K562 (cell line): Measurements from ENCODE around the gene AK4. TPM values are rescaled to one million over a fixed set of nuclear protein-coding genes. Genes with fewer than 3 reads are reported as not detected.

Experiments
- ATAC-seq: fragments of 200-7000 bp; cut with Tn5 transposase; 3 replicates; pipeline ENCODE4 v1.9.1; 2020; ENCODE audit warnings: moderate library complexity
- BruUV-seq: library from RNA; stranded (reverse); fragments of 400-500 nt; replicated peaks from 2 replicates; lab custom pipeline; 2021; lab: Mats Ljungman, UMichigan
- CTCF ChIA-PET: fragments of 300-600 bp; formaldehyde crosslinking; extraction: SDS; loops from one replicate; lab custom pipeline; 2021; ENCODE audit warnings: low intra/inter-chr PET ratio; lab: Yijun Ruan, JAX
- POLR2A ChIA-PET: fragments of 300-600, 350-650 bp; sonication (Branson Sonifier 250); formaldehyde crosslinking; extraction: SDS; loops from one replicate; lab custom pipeline; 2021; ENCODE audit warnings: antibody characterized with exemption, inconsistent platforms; lab: Yijun Ruan, JAX
- DNase-seq, 4 experiments: peaks; one replicate each; pipeline versions ENCODE4 v3.0.0 to v3.0.0-alpha.2; 2011 to 2018; ENCODE audit warnings: low spot score in 3 of 4, mixed read lengths in 3 of 4; ENCODE audit errors: extremely low read depth in 1 of 4
- FAIRE-seq: peaks from 2 replicates; lab custom pipeline; 2011; peaks lifted over from hg19 to GRCh38; lab: Jason Lieb, UNC
- H2AFZ ChIP-seq: 2 replicates; pipeline ENCODE4 v1.6.0; 2011; ENCODE audit warnings: low read depth, low read length, control low read depth, inconsistent platforms
- H3K27ac ChIP-seq: fragments of 200-600 bp; 3 replicates; pipeline ENCODE4 v1.8.0; 2011; ENCODE audit warnings: low read depth, mild to moderate bottlenecking, control low read depth, inconsistent platforms, low read length, moderate library complexity, mixed read lengths; ENCODE audit errors: extremely low read depth
- H3K27me3 ChIP-seq, 2 experiments: fragments of 300-600 bp in 1 of 2; 2 replicates in 1 of 2; 3 replicates in 1 of 2; pipeline versions ENCODE4 v1.6.0 to v1.8.0; 2011; ENCODE audit warnings: inconsistent platforms in 2 of 2, low read length in 2 of 2, mild to moderate bottlenecking in 1 of 2, mixed read lengths in 1 of 2, moderate library complexity in 1 of 2; ENCODE audit not compliant: control insufficient read depth in 2 of 2, insufficient read depth in 2 of 2
- H3K36me3 ChIP-seq: fragments of 300-600 bp; 3 replicates; pipeline ENCODE4 v1.8.0; 2011; ENCODE audit warnings: mild to moderate bottlenecking, low read length, inconsistent platforms; ENCODE audit not compliant: control insufficient read depth, insufficient read depth
- H3K4me1 ChIP-seq, 2 experiments: fragments of 200-600 bp in 1 of 2; replicated peaks in 1 of 2; 2 replicates in 1 of 2; 3 replicates in 1 of 2; pipeline versions ENCODE4 v1.5.1 to v1.8.0; 2011; ENCODE audit warnings: inconsistent platforms in 2 of 2, low read length in 2 of 2, mild to moderate bottlenecking in 1 of 2, mixed read lengths in 1 of 2, moderate library complexity in 1 of 2; ENCODE audit not compliant: control insufficient read depth in 2 of 2, insufficient read depth in 2 of 2
- H3K4me2 ChIP-seq: 2 replicates; pipeline ENCODE4 v1.6.1; 2011; ENCODE audit warnings: low read length, control low read depth, inconsistent platforms, mixed read lengths; ENCODE audit not compliant: insufficient read depth
- H3K4me3 ChIP-seq: fragments of 200-600 bp; sonication (generic), shearing (Covaris generic); 2 replicates; pipeline ENCODE4 v1.5.1; 2016; ENCODE audit warnings: control low read depth, inconsistent platforms
- H3K79me2 ChIP-seq: fragments of 200-600 bp; 3 replicates; pipeline ENCODE4 v1.8.0; 2011; ENCODE audit warnings: low read length, inconsistent platforms; ENCODE audit not compliant: control insufficient read depth, insufficient read depth
- H3K9ac ChIP-seq, 2 experiments: 2 replicates each; pipeline versions ENCODE4 v1.6.0 to v1.6.1; 2011; ENCODE audit warnings: low read depth in 2 of 2, low read length in 2 of 2, control low read depth in 1 of 2, inconsistent platforms in 1 of 2, mild to moderate bottlenecking in 1 of 2, mixed read lengths in 1 of 2; ENCODE audit not compliant: insufficient read depth in 1 of 2
- H3K9me1 ChIP-seq: one replicate; pipeline ENCODE4 v1.6.0; 2011; ENCODE audit warnings: inconsistent platforms, mild to moderate bottlenecking, low read length, moderate library complexity; ENCODE audit not compliant: control insufficient read depth, insufficient read depth
- H3K9me3 ChIP-seq: replicated peaks from 2 replicates; pipeline ENCODE4 v1.5.1; 2011; ENCODE audit warnings: low read depth, low read length, inconsistent platforms; ENCODE audit not compliant: control insufficient read depth, insufficient read depth
- H4K20me1 ChIP-seq: replicated peaks from 2 replicates; pipeline ENCODE4 v1.6.1; 2011; ENCODE audit warnings: low read length, inconsistent platforms, mixed read lengths; ENCODE audit not compliant: control insufficient read depth, insufficient read depth
- FOSL1 ChIP-seq: fragments of 200-800 bp; sonication (Bioruptor generic); conservative IDR thresholded peaks from 2 replicates; pipeline ENCODE4 v1.6.1; 2016; ENCODE audit warnings: missing genetic modification characterization, missing compliant biosample characterization
- KDM1A ChIP-seq, 2 experiments: fragments of 450-650 bp; IDR thresholded peaks; 2 replicates each; pipeline ENCODE4 v1.6.1; 2016; ENCODE audit warnings: mild to moderate bottlenecking in 2 of 2
- RAD21 ChIP-seq, 2 experiments: fragments of 250-450 bp in 1 of 2; fragments of 450-650 bp in 1 of 2; sonication (Bioruptor Pico) in 1 of 2; formaldehyde crosslinking in 1 of 2; IDR thresholded peaks in 1 of 2; conservative IDR thresholded peaks in 1 of 2; 2 replicates each; pipeline versions ENCODE4 v1.4.0 to v1.8.0; 2020 to 2022; ENCODE audit warnings: mild to moderate bottlenecking in 2 of 2, moderate library complexity in 1 of 2
- SNRNP70 ChIP-seq: fragments of 200-400 bp; formaldehyde crosslinking; optimal IDR thresholded peaks from 2 replicates; pipeline ENCODE3; 2017; ENCODE audit warnings: low read depth, low read length
- TCF7 ChIP-seq: sonication (generic); IDR thresholded peaks from 2 replicates; pipeline ENCODE4 v1.6.1; 2016; ENCODE audit warnings: antibody characterized with exemption, borderline replicate concordance
- TCFL5 ChIP-seq: fragments of 250-450 bp; sonication (Bioruptor Pico); conservative IDR thresholded peaks from 2 replicates; pipeline ENCODE4 v1.6.1; 2021; ENCODE audit warnings: mild to moderate bottlenecking, moderate library complexity, matching md5 sums
- UBTF ChIP-seq, 2 experiments: IDR thresholded peaks; 2 replicates each; pipeline ENCODE4 v1.6.1; 2012; ENCODE audit warnings: improper control_type of control experiment in 2 of 2, low read depth in 2 of 2, low read length in 2 of 2, borderline replicate concordance in 1 of 2
- ZBED1 ChIP-seq: IDR thresholded peaks from 2 replicates; pipeline ENCODE4 v1.6.1; 2014
- WGBS: fragments of 100-300 bp; shearing (Covaris generic); methylation state at CpG from one replicate; pipeline ENCODE4 v1.1.6; 2016; ENCODE audit warnings: low coverage, mixed read lengths; ENCODE audit not compliant: insufficient coverage; ENCODE audit errors: missing lambda C conversion rate; 5-methylcytosine and 5-hydroxymethylcytosine counted together
- in situ Hi-C: fragments of 300-500 bp; cut with MboI; formaldehyde crosslinking; loops from 4 replicates; pipeline ENCODE4 v1.15.0; 2018; ENCODE audit warnings: inconsistent platforms, mixed read lengths
- intact Hi-C: fragments of 100-400 bp; cut with micrococcal nuclease; formaldehyde crosslinking; loops from 2 replicates; pipeline ENCODE4 v1.14.2; 2022
- polyA plus RNA-seq, 8 experiments: library from polyadenylated mRNA; depleted of rRNA in 4 of 8; stranded (reverse) in 5 of 8; unstranded in 3 of 8; fragments of >200 nt; fragmentation: Nextera tagmentation in 2 of 8; fragmentation: Illumina TruSeq in 1 of 8; extraction: Ambion mirVana in 2 of 8; extraction: Trizol in 1 of 8; gene quantifications; 2 replicates each; pipeline versions ENCODE4 v1.2.1 to v1.2.3, GENCODE V29; 2011 to 2014; ENCODE audit warnings: inconsistent platforms in 1 of 8, missing spikeins in 1 of 8
- total RNA-seq, 7 experiments: library from RNA; depleted of rRNA in 6 of 7; stranded (reverse); fragments of >200 nt in 6 of 7; fragmentation: Illumina TruSeq in 2 of 7; extraction: Trizol in 2 of 7; gene quantifications; 2 replicates each; pipeline versions ENCODE4 v1.2.1 to v1.2.3, GENCODE V29; 2011 to 2021; ENCODE audit warnings: low replicate concordance in 1 of 7
- TF ChIP-seq, protein P1 (sequence below): fragments of 250-450 bp; sonication (Bioruptor Pico); IDR thresholded peaks from 2 replicates; pipeline ENCODE4 v1.5.0; 2020; ENCODE audit warnings: mild to moderate bottlenecking, borderline replicate concordance
- TF ChIP-seq, protein P2 (sequence below): sonication (generic); formaldehyde crosslinking; IDR thresholded peaks from 2 replicates; pipeline ENCODE4 v1.8.1; 2023; ENCODE audit warnings: mild to moderate bottlenecking, missing genetic modification reagents

AK4 gene
- total and polyA plus RNA-seq, 9 of the 15 experiments (the other 6 are each of a cell fraction or from before 2014, with no cell fraction given), result 10.4 to 96.6 (median 21.5) TPM

- TF ChIP-seq UBTF (IDR thresholded peaks at IDR 0.05; ENCODE audit: borderline replicate concordance in 1 of 2, low read depth in 2 of 2, low read length in 2 of 2), result 0 out of 4 replicates have a peak, but pooled peaks of 1 of the 2 experiments have one; percentile 7
Measured at GRCh38 chr1:65148548-65149350, 746 bp downstream of the AK4 start (continued).

DNA sequence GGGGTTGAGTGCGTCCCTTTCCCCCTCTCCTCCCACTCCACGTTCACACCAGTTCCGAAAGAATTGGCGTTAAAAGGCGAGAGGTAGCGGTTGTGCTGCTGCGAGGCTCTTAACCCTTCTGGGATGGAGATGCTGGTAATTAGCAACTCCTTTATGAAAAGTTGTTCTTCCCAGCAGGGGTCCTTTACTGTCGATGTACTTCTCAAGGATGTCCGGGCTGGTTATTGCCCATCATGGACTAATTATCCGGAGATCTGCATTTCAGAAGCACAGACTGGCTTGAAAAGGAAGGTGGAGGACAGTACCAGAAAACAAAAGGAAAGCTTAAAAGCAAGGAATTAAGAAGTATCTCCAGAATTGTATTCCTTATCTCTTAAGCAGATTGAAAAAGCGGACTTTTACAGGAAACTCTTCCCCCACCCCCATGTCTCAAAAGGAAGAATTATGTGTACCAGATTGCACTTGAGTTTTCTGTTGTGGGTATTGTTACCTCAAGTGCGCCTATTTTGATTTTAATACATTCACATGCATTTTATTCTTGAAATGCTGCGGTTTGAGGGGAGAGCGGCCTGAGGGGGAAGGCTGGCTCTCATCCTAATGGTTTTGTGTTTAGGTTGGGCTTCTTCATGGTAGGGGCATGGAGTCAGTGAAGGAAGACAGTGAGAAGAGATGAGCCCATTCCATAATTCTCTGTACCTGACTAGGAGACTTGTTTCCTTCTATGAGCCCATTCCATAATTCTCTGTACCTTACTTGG, 1.5 kb downstream of the AK4 start:
- FAIRE-seq (peak; percentile 56), ATAC-seq (no peak; the same call in 2 of the 3 replicates), DNase-seq (no peak)
- BruUV-seq, result TSS peak; percentile 50
- in situ Hi-C loops (no loop called here), intact Hi-C loops (loop anchor here (5.0 kb wide), 2 partner anchors 58 to 82 kb away; no protein-coding TSS in a partner anchor)
- ChIA-PET CTCF (no interaction called here), POLR2A (interaction anchor here (0.6 to 3.1 kb wide), 8 partner anchors 9 to 1130 kb away, joined by 3 to 22 read pairs (median 3); no protein-coding TSS in a partner anchor)
- Histone ChIP-seq H3K79me2 (peaks cover 57% of the 10 kb centered on the region), H3K4me2 (peak overlapping the region; percentile 83), H3K4me1 (peaks cover 10 to 26% of the 10 kb centered on the region in 2 experiments), H4K20me1 (no peaks in the 10 kb centered on the region), H3K9me1 (no peaks in the 10 kb centered on the region), H3K9me3 (no peaks in the 10 kb centered on the region), H2AFZ (peak overlapping the region; percentile 86), H3K27ac (peak overlapping the region; percentile 61; the same call in 2 of the 3 replicates), H3K9ac (peak overlapping the region; percentile 71 to 95; a peak in 3 of 4 replicates), H3K36me3 (peaks cover 2% of the 10 kb centered on the region; the same call in 1 of the 3 replicates), H3K27me3 (no peaks in the 10 kb centered on the region), H3K4me3 (peak overlapping the region; percentile 64)
- WGBS, result 33% methylated on average over 13 of the region's 14 CpGs
- no peak for TF ChIP-seq TCFL5 (CRISPR knock-in tag)
- TF ChIP-seq RAD21 (CRISPR knock-in tag; conservative IDR thresholded peaks at IDR 0.05 in 1 of 2, IDR thresholded peaks at IDR 0.05 in 1 of 2), result no peak
- TF ChIP-seq SNRNP70, result no peak
- no peak for TF ChIP-seq TCF7
- TF ChIP-seq, protein P1, sequence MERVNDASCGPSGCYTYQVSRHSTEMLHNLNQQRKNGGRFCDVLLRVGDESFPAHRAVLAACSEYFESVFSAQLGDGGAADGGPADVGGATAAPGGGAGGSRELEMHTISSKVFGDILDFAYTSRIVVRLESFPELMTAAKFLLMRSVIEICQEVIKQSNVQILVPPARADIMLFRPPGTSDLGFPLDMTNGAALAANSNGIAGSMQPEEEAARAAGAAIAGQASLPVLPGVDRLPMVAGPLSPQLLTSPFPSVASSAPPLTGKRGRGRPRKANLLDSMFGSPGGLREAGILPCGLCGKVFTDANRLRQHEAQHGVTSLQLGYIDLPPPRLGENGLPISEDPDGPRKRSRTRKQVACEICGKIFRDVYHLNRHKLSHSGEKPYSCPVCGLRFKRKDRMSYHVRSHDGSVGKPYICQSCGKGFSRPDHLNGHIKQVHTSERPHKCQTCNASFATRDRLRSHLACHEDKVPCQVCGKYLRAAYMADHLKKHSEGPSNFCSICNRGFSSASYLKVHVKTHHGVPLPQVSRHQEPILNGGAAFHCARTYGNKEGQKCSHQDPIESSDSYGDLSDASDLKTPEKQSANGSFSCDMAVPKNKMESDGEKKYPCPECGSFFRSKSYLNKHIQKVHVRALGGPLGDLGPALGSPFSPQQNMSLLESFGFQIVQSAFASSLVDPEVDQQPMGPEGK (CRISPR knock-in tag), result no peak
- 0 out of 4 replicates have a peak, but pooled peaks have one; percentile 14 to 30 for TF ChIP-seq KDM1A (IDR thresholded peaks at IDR 0.05)
- TF ChIP-seq ZBED1, result no peak
- TF ChIP-seq FOSL1, result no peak
- TF ChIP-seq, protein P2, sequence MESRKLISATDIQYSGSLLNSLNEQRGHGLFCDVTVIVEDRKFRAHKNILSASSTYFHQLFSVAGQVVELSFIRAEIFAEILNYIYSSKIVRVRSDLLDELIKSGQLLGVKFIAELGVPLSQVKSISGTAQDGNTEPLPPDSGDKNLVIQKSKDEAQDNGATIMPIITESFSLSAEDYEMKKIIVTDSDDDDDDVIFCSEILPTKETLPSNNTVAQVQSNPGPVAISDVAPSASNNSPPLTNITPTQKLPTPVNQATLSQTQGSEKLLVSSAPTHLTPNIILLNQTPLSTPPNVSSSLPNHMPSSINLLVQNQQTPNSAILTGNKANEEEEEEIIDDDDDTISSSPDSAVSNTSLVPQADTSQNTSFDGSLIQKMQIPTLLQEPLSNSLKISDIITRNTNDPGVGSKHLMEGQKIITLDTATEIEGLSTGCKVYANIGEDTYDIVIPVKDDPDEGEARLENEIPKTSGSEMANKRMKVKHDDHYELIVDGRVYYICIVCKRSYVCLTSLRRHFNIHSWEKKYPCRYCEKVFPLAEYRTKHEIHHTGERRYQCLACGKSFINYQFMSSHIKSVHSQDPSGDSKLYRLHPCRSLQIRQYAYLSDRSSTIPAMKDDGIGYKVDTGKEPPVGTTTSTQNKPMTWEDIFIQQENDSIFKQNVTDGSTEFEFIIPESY (CRISPR knock-in tag), result 0 out of 2 replicates have a peak, but pooled peaks have one; percentile 28
